Stimulated activated CD4-positive, alpha-beta T cell treated with anti-CD3 and anti-CD28 coated beads, TNF-alpha, amount 100 ng/mL, for 48 hours (primary cell): Measurements from ENCODE around the gene SOAT2.
A peak's percentile ranks its signal among the peaks of the same experiment; 100 is the strongest.

ENCODE experiments used
- DNase-seq, 3 donors: peaks; one replicate each; pipeline ENCODE4 v3.0.0-alpha.2; 2020; ENCODE audit warnings: low read depth in 3 of 3

The SOAT2 gene

GRCh38 chr12:53102883-53103807, at the start of gene SOAT2:
SOAT2 (plus strand) TSS chr12:53103486; CDS start chr12:53103578, 92 bp downstream.
- peak in 1 of 3 donors; percentile 48 for DNase-seq

- DNase-seq = peak; percentile 84 to 95 (median 89)
These were observed 49.0 kb upstream of the SOAT2 start for GRCh38 chr12:53054112-53054878.

- no peak for DNase-seq
These were observed 47.6 kb upstream of the SOAT2 start for GRCh38 chr12:53055471-53056266.

- no peak for DNase-seq
These were observed 47.0 kb upstream of the SOAT2 start for GRCh38 chr12:53056296-53056695.

GRCh38 chr12:53056901-53057300, 46.4 kb upstream of the SOAT2 start:
- DNase-seq = no peak

GRCh38 chr12:53057816-53058500, 45.3 kb upstream of the SOAT2 start:
- no peak for DNase-seq

- DNase-seq = no peak
These were observed 44.4 kb upstream of the SOAT2 start for GRCh38 chr12:53058674-53059433.

- no peak for DNase-seq
These were observed 43.7 kb upstream of the SOAT2 start for GRCh38 chr12:53059434-53060063.

GRCh38 chr12:53060064-53060720, 43.1 kb upstream of the SOAT2 start:
- DNase-seq = no peak

- no peak for DNase-seq
These were observed 42.5 kb upstream of the SOAT2 start for GRCh38 chr12:53060721-53061276.

- DNase-seq = no peak
These were observed 41.8 kb upstream of the SOAT2 start for GRCh38 chr12:53061404-53062010.

GRCh38 chr12:53062011-53062961, 41.0 kb upstream of the SOAT2 start:
- no peak for DNase-seq

GRCh38 chr12:53062977-53063707, 40.1 kb upstream of the SOAT2 start:
- DNase-seq = no peak

- DNase-seq = no peak
These were observed 39.3 kb upstream of the SOAT2 start for GRCh38 chr12:53063708-53064612.

- DNase-seq = no peak
These were observed 38.5 kb upstream of the SOAT2 start for GRCh38 chr12:53064613-53065436.
